GM23338 (cell line): Measurements from ENCODE around the gene PPP5C. TPM values are rescaled to one million over a fixed set of nuclear protein-coding genes. Genes with fewer than 3 reads are reported as not detected.
A peak's percentile ranks its signal among the peaks of the same experiment; 100 is the strongest.

Experiments used
- ATAC-seq: fragments of 200-7000 bp; cut with Tn5 transposase; 3 replicates; pipeline ENCODE4 v1.9.1; 2020
- DNase-seq: peaks from one replicate; pipeline ENCODE4 v3.0.0-alpha.2; 2015; ENCODE audit warnings: low spot score
- H2AFZ ChIP-seq: fragments of 200-600 bp; sonication (generic); 2 replicates; pipeline ENCODE4 v1.8.0; 2016; ENCODE audit warnings: antibody characterized with exemption, mild to moderate bottlenecking, moderate library complexity
- H3F3A ChIP-seq: fragments of 200-600 bp; sonication (generic); replicated peaks from 2 replicates; pipeline ENCODE4 v1.8.0; 2017; ENCODE audit warnings: antibody characterized with exemption, mixed run types, low read depth
- H3K27ac ChIP-seq: fragments of 200-600 bp; sonication (generic); 2 replicates; pipeline ENCODE4 v1.6.1; 2016; ENCODE audit warnings: low read depth
- H3K27me3 ChIP-seq: fragments of 200-600 bp; sonication (generic); 2 replicates; pipeline ENCODE4 v1.8.0; 2016; ENCODE audit warnings: mild to moderate bottlenecking, mixed run types, moderate library complexity; ENCODE audit not compliant: insufficient read depth
- H3K36me3 ChIP-seq: fragments of 200-600 bp; sonication (generic); 2 replicates; pipeline ENCODE4 v1.8.0; 2016; ENCODE audit warnings: mild to moderate bottlenecking; ENCODE audit not compliant: insufficient read depth
- H3K4me1 ChIP-seq: fragments of 200-600 bp; sonication (generic); 2 replicates; pipeline ENCODE4 v1.8.0; 2016; ENCODE audit warnings: mild to moderate bottlenecking, moderate library complexity; ENCODE audit not compliant: insufficient read depth
- H3K4me2 ChIP-seq: fragments of 200-600 bp; sonication (generic); 2 replicates; pipeline ENCODE4 v1.7.1; 2017; ENCODE audit warnings: mixed run types
- H3K4me3 ChIP-seq: fragments of 200-600 bp; sonication (generic); 2 replicates; pipeline ENCODE4 v1.6.1; 2016; ENCODE audit warnings: mixed run types
- H3K79me2 ChIP-seq: fragments of 200-600 bp; sonication (generic); replicated peaks from 2 replicates; pipeline ENCODE4 v1.8.0; 2017; ENCODE audit warnings: mild to moderate bottlenecking; ENCODE audit not compliant: insufficient read depth
- H3K9me2 ChIP-seq: fragments of 200-600 bp; sonication (generic); 2 replicates; pipeline ENCODE4 v1.8.0; 2017; ENCODE audit not compliant: insufficient read depth
- H4K20me1 ChIP-seq: fragments of 200-600 bp; sonication (generic); replicated peaks from 2 replicates; pipeline ENCODE4 v1.8.0; 2017; ENCODE audit warnings: mild to moderate bottlenecking; ENCODE audit not compliant: insufficient read depth
- H3K27ac Mint-ChIP-seq: 2 replicates; pipeline ENCODE4 v1.8.0; 2020; ENCODE audit warnings: inconsistent platforms, mild to moderate bottlenecking, moderate library complexity, mixed read lengths
- H3K27me3 Mint-ChIP-seq: 3 replicates; pipeline ENCODE4 v1.8.0; 2022; ENCODE audit warnings: low read depth, mild to moderate bottlenecking, moderate library complexity, mixed read lengths, inconsistent platforms; ENCODE audit not compliant: insufficient read depth, poor library complexity
- H3K36me3 Mint-ChIP-seq: 3 replicates; pipeline ENCODE4 v1.8.0; 2021; ENCODE audit warnings: low read depth, mild to moderate bottlenecking, inconsistent platforms, moderate library complexity, mixed read lengths
- H3K4me1 Mint-ChIP-seq: 3 replicates; pipeline ENCODE4 v1.8.0; 2020; ENCODE audit warnings: mild to moderate bottlenecking, inconsistent platforms, mixed read lengths
- H3K4me3 Mint-ChIP-seq: 3 replicates; pipeline ENCODE4 v1.8.0; 2021; ENCODE audit warnings: moderate library complexity, mild to moderate bottlenecking, inconsistent platforms, mixed read lengths
- H3K9me3 Mint-ChIP-seq: 3 replicates; pipeline ENCODE4 v1.8.0; 2020; ENCODE audit warnings: moderate library complexity, mild to moderate bottlenecking, inconsistent platforms, mixed read lengths
- CREB1 ChIP-seq: fragments of 250-450 bp; sonication (Bioruptor Pico); IDR thresholded peaks from 2 replicates; pipeline ENCODE4 v1.5.0; 2020; ENCODE audit warnings: low read depth, mild to moderate bottlenecking, moderate library complexity
- EZH2phosphoT487 ChIP-seq: fragments of 200-600 bp; sonication (generic); IDR thresholded peaks from one replicate; pipeline ENCODE4 v1.8.1; 2018; ENCODE audit warnings: antibody characterized with exemption; ENCODE audit not compliant: unreplicated experiment
- NANOG ChIP-seq: IDR thresholded peaks from 2 replicates; pipeline ENCODE4 v1.6.1; 2016; ENCODE audit warnings: antibody characterized with exemption, borderline replicate concordance
- REST ChIP-seq: IDR thresholded peaks from one replicate; pipeline ENCODE4 v1.6.1; 2018; ENCODE audit warnings: antibody characterized with exemption; ENCODE audit not compliant: unreplicated experiment
- polyA plus RNA-seq: library from polyadenylated mRNA; unstranded; fragments of >200 nt; fragmentation: Nextera tagmentation; extraction: Ambion mirVana; gene quantifications from 2 replicates; pipeline ENCODE4 v1.2.1, GENCODE V29; 2016
- total RNA-seq: library from RNA; depleted of rRNA; stranded (reverse); fragments of >200 nt; shearing (Covaris generic); gene quantifications from 2 replicates; pipeline ENCODE4 v1.2.3, GENCODE V29; 2014
- TF ChIP-seq, protein P1 (sequence below): fragments of 250-450 bp; sonication (Bioruptor Pico); IDR thresholded peaks from 2 replicates; pipeline ENCODE4 v1.5.0; 2020; ENCODE audit warnings: mild to moderate bottlenecking, moderate library complexity
- TF ChIP-seq, protein P2 (sequence below): IDR thresholded peaks from 2 replicates; pipeline ENCODE4 v1.6.1; 2016; ENCODE audit warnings: antibody characterized with exemption

Gene PPP5C
- total and polyA plus RNA-seq, 2 experiments from 2014 or later: 51.6 to 123 TPM

GRCh38 chr19:46407856-46408663, 61.2 kb downstream of the PPP5C start (continued):
- TF ChIP-seq, protein P1, sequence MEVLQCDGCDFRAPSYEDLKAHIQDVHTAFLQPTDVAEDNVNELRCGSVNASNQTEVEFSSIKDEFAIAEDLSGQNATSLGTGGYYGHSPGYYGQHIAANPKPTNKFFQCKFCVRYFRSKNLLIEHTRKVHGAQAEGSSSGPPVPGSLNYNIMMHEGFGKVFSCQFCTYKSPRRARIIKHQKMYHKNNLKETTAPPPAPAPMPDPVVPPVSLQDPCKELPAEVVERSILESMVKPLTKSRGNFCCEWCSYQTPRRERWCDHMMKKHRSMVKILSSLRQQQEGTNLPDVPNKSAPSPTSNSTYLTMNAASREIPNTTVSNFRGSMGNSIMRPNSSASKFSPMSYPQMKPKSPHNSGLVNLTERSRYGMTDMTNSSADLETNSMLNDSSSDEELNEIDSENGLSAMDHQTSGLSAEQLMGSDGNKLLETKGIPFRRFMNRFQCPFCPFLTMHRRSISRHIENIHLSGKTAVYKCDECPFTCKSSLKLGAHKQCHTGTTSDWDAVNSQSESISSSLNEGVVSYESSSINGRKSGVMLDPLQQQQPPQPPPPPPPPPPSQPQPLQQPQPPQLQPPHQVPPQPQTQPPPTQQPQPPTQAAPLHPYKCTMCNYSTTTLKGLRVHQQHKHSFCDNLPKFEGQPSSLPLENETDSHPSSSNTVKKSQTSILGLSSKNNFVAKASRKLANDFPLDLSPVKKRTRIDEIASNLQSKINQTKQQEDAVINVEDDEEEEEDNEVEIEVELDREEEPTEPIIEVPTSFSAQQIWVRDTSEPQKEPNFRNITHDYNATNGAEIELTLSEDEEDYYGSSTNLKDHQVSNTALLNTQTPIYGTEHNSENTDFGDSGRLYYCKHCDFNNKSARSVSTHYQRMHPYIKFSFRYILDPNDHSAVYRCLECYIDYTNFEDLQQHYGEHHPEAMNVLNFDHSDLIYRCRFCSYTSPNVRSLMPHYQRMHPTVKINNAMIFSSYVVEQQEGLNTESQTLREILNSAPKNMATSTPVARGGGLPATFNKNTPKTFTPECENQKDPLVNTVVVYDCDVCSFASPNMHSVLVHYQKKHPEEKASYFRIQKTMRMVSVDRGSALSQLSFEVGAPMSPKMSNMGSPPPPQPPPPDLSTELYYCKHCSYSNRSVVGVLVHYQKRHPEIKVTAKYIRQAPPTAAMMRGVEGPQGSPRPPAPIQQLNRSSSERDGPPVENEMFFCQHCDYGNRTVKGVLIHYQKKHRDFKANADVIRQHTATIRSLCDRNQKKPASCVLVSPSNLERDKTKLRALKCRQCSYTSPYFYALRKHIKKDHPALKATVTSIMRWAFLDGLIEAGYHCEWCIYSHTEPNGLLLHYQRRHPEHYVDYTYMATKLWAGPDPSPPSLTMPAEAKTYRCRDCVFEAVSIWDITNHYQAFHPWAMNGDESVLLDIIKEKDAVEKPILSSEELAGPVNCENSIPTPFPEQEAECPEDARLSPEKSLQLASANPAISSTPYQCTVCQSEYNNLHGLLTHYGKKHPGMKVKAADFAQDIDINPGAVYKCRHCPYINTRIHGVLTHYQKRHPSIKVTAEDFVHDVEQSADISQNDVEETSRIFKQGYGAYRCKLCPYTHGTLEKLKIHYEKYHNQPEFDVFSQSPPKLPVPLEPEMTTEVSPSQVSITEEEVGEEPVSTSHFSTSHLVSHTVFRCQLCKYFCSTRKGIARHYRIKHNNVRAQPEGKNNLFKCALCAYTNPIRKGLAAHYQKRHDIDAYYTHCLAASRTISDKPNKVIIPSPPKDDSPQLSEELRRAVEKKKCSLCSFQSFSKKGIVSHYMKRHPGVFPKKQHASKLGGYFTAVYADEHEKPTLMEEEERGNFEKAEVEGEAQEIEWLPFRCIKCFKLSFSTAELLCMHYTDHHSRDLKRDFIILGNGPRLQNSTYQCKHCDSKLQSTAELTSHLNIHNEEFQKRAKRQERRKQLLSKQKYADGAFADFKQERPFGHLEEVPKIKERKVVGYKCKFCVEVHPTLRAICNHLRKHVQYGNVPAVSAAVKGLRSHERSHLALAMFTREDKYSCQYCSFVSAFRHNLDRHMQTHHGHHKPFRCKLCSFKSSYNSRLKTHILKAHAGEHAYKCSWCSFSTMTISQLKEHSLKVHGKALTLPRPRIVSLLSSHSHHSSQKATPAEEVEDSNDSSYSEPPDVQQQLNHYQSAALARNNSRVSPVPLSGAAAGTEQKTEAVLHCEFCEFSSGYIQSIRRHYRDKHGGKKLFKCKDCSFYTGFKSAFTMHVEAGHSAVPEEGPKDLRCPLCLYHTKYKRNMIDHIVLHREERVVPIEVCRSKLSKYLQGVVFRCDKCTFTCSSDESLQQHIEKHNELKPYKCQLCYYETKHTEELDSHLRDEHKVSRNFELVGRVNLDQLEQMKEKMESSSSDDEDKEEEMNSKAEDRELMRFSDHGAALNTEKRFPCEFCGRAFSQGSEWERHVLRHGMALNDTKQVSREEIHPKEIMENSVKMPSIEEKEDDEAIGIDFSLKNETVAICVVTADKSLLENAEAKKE: no peak
- TF ChIP-seq NANOG: no peak
- no peak for TF ChIP-seq REST
- no peak for TF ChIP-seq EZH2phosphoT487

DNA sequence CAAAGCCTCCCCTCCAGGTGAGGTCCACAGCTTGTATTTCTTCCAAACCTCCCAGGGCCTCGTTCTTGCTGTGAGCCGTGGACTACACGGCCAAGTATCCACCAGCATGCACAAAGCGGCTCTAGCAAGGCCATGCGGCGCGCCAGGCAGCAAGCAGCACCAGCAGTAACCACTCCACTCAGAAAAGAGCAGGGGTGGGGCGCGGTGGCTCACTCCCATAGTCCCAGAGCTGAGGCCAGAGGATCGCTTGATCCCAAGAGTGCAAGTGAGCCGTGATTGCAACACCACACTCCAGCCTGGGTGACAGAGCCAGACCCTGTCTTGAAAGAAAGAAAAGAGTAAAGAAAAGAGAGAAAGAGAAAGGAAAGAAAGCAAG, 61.8 kb downstream of the PPP5C start:
- peaks cover 44% of the 10 kb centered on the region for H3K4me1 Mint-ChIP-seq
- peaks cover 28% of the 10 kb centered on the region for H3K79me2 ChIP-seq
- no peak overlapping the region for H3K27ac ChIP-seq
- H3K27me3 Mint-ChIP-seq: peaks cover 52% of the 10 kb centered on the region
- H3K4me3 ChIP-seq: peak overlapping the region; percentile 67
- H3K27me3 ChIP-seq: peaks cover 60% of the 10 kb centered on the region
- TF ChIP-seq CREB1 (CRISPR knock-in tag): no peak
- TF ChIP-seq, protein P2, sequence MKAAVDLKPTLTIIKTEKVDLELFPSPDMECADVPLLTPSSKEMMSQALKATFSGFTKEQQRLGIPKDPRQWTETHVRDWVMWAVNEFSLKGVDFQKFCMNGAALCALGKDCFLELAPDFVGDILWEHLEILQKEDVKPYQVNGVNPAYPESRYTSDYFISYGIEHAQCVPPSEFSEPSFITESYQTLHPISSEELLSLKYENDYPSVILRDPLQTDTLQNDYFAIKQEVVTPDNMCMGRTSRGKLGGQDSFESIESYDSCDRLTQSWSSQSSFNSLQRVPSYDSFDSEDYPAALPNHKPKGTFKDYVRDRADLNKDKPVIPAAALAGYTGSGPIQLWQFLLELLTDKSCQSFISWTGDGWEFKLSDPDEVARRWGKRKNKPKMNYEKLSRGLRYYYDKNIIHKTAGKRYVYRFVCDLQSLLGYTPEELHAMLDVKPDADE: no peak
- H2AFZ ChIP-seq: peak overlapping the region; percentile 52; the same call in 1 of the 2 replicates
- peak overlapping the region; percentile 72 for H3K4me3 Mint-ChIP-seq
- peaks cover 16% of the 10 kb centered on the region for H4K20me1 ChIP-seq
- no peak for DNase-seq
- peaks cover 10% of the 10 kb centered on the region; the same call in 1 of the 2 replicates for H3F3A ChIP-seq
- peak overlapping the region; percentile 47 for H3K27ac Mint-ChIP-seq
- no peaks in the 10 kb centered on the region for H3K36me3 ChIP-seq
- ATAC-seq: no peak
- H3K9me2 ChIP-seq: no peaks in the 10 kb centered on the region
- H3K4me2 ChIP-seq: peak overlapping the region; percentile 90
- H3K4me1 ChIP-seq: peaks cover 26% of the 10 kb centered on the region
- H3K36me3 Mint-ChIP-seq: peaks cover 19% of the 10 kb centered on the region
- H3K9me3 Mint-ChIP-seq: no peaks in the 10 kb centered on the region
